GM12874 (cell line): Measurements from ENCODE around the gene LGALS3BP.

Source experiments
- TF ChIP-seq, protein P1 (sequence below): IDR thresholded peaks from 2 replicates; pipeline ENCODE4 v1.5.1; 2011; ENCODE audit warnings: low read depth, mild to moderate bottlenecking, control low read depth, low read length, moderate library complexity; ENCODE audit not compliant: insufficient read depth

Gene LGALS3BP

DNA sequence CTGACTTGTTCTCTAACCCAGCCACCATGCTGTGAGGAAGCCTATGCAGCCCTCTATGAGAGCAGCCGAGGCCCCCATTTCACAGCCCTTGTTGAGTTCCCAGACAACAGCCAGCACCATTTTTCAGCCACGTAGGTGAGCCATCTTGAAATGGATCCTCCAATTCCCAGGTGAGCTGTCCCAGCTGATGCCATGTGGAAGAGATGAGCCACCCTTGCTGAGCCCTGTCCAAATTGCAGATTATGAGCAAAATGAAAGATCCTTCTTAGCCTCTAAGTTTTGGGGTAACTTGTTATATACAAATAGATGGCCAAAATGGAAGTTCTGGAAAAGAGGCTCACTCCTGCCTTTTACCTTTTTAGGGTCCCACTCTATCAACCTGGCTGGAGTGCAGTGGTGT lies 28.9 kb downstream of the LGALS3BP start:
- TF ChIP-seq, protein P1, sequence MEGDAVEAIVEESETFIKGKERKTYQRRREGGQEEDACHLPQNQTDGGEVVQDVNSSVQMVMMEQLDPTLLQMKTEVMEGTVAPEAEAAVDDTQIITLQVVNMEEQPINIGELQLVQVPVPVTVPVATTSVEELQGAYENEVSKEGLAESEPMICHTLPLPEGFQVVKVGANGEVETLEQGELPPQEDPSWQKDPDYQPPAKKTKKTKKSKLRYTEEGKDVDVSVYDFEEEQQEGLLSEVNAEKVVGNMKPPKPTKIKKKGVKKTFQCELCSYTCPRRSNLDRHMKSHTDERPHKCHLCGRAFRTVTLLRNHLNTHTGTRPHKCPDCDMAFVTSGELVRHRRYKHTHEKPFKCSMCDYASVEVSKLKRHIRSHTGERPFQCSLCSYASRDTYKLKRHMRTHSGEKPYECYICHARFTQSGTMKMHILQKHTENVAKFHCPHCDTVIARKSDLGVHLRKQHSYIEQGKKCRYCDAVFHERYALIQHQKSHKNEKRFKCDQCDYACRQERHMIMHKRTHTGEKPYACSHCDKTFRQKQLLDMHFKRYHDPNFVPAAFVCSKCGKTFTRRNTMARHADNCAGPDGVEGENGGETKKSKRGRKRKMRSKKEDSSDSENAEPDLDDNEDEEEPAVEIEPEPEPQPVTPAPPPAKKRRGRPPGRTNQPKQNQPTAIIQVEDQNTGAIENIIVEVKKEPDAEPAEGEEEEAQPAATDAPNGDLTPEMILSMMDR, result no peak

DNA sequence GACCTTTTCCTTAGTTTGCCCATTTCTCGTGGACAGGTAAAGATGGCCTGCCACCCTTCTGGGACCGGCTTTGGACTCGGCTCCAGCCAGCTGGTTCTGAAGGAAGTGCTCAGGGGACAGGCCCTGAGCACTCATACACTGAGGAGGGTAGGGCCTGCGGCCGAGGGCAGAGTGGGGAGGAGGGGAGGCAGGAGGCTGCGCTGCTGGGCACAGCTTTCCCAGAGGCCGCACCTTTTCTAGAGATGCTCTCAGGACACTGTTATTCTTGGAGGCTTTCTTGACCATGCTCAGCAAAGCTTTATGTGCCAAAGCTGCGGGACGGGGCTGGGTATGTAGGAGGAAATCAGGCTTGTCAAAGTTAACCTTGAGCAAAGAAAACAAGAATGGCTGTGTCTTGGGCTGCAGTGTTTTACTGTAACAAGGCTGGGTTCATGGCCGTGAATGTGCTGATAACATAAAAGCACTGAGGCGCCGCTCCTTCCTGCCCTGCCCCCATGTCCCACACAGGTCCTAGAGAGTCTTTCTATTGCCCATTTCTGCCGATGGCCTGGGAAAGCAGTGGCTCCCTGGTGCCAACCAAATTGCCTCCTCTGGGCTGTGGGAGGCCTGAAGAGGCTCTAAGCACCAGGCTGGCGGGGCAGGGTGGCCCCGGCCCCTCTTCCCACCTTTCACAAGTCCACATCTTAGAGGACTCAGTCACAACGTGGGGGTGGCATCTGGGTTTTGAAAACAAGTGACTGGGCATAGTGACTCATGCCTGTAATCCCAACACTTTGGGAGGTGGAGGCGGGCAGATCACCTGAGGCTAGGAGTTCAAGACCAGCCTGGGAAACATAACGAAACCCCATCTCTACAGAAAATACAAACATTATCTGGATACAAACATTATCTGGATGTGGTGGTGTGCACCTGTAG lies 32.2 kb downstream of the LGALS3BP start:
- TF ChIP-seq, protein P1, result no peak

DNA sequence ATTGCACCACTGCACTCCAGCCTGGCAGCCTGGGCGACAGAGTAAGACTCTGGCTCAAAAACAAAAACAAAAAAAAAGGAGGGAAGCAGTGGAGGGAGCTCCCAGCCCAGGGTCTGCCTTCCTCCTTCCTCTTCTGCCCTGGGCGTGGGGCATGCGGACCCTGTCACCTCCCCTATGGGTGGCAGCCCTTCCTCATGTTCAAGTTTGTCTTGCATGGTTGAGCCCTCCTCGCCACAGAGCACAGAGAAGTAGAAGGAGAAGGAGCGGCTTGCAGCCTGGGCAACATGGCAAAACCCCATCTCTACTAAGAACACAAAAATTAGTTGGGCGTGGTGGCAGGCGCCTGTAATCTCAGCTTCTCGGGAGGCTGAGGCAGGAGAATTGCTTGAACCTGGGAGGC lies 33.1 kb downstream of the LGALS3BP start:
- TF ChIP-seq, protein P1, result no peak

DNA sequence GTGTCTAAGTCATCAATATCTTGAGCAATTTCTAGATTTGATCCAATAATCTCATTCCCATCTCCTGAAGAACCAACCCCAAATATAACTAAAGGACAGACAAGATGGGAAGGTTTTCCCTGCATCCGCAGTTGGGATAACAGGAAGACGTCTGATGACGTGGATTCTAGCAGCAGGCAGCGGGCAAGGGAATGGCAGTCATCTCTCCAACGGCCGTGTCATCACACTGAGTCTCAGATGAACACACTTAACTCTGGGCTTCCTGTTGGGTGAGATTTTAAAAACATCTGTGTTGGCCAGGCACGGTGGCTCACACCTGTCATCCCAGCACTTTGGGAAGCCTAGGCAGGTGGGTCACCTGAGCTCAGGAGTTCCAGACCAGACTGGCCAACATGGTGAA lies 33.6 kb downstream of the LGALS3BP start:
- TF ChIP-seq, protein P1, result no peak

DNA sequence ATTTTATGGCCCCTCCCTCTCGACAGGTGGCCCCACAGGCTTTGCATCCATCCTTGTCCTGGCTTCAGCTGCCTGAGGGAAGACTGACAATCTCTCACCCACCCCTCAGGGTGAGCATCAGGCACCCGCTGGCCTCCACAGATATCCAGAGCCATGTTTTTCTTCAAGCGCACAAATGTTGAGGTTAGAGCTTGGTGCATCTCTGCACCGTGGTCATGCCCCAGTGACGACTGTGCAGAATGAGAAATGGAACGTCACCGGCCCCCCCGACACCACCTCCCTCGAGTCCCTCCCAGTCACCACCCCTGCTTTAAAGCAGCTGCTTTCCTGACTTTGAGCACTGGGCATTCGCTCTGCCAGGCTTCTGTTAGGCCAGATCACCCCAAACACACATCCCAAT lies 34.8 kb downstream of the LGALS3BP start:
- TF ChIP-seq, protein P1, result no peak

DNA sequence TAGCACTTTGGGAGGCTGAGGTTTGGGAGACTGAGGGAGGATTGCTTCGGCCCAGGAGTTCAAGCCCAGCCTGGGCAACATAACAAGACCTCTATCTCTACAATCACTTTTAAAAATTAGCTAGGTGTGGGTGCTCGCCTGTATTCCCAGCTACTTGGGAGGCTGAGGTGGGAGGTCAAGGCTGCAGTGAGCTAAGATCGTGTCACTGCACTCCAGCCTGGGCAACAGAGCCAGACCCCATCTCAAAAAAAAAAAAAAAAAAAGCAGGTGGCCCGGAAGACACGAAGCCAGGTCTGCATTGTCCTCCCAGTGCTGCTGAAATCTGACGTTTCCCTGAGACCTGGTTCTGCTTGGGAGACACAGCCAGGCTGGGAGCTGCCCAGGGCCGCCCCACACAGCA lies 35.7 kb downstream of the LGALS3BP start:
- TF ChIP-seq, protein P1, result no peak

DNA sequence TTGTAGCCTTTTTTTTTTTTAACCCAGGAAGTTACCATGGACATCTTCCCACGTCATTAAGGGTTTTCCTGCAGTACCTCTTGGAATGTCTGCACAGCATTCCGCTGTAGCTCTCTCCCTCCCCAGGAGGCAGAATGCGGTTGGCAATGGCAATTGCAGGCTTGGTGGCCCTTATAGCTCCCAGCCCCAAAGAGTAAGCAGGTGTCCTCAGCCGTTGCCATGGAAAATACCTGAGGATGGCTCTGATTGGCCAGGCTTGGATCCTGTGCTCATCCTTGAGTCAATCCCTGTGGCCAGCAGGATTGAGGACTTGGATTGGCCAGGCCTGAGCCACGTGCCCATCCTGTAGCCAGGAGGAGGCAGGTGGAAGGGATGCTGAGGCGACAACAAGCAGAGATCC lies 39.0 kb downstream of the LGALS3BP start:
- TF ChIP-seq, protein P1, result no peak
